K562 (cell line): Measurements from ENCODE around the gene LYPD5. TPM values are rescaled to one million over a fixed set of nuclear protein-coding genes. Genes with fewer than 3 reads are reported as not detected.

Experiments used
- BDP1 ChIP-seq: IDR thresholded peaks from 3 replicates; pipeline ENCODE4 v1.6.1; 2011; ENCODE audit not compliant: insufficient read length, insufficient read depth
- PRPF4 ChIP-seq: fragments of 200-400 bp; formaldehyde crosslinking; IDR thresholded peaks from one replicate; pipeline ENCODE4 v1.6.1; 2017; ENCODE audit warnings: low read length, low read depth, mild to moderate bottlenecking; ENCODE audit not compliant: insufficient read depth, poor library complexity, severe bottlenecking
- RBBP5 ChIP-seq: fragments of 200-600 bp; sonication (generic); IDR thresholded peaks from 2 replicates; pipeline ENCODE4 v1.6.1; 2012; ENCODE audit warnings: borderline replicate concordance, mild to moderate bottlenecking, low read length, control low read depth, inconsistent platforms; ENCODE audit not compliant: insufficient read depth, poor library complexity, severe bottlenecking
- SAFB2 ChIP-seq: fragments of 200-400 bp; formaldehyde crosslinking; IDR thresholded peaks from 2 replicates; pipeline ENCODE4 v1.6.1; 2018; ENCODE audit warnings: borderline replicate concordance, low read length, low read depth, moderate library complexity; ENCODE audit not compliant: severe bottlenecking
- ZBTB7A ChIP-seq: IDR thresholded peaks from 2 replicates; pipeline ENCODE4 v1.6.1; 2011; ENCODE audit warnings: low read depth, mild to moderate bottlenecking, low read length, moderate library complexity, borderline replicate concordance; ENCODE audit not compliant: control insufficient read depth
- ZNF41 ChIP-seq: fragments of 250-450 bp; sonication (Bioruptor Pico); conservative IDR thresholded peaks from 2 replicates; pipeline ENCODE4 v1.4.0; 2020; ENCODE audit warnings: mild to moderate bottlenecking
- polyA plus RNA-seq, 8 experiments: library from polyadenylated mRNA; depleted of rRNA in 4 of 8; stranded (reverse) in 5 of 8; unstranded in 3 of 8; fragments of >200 nt; fragmentation: Nextera tagmentation in 2 of 8; fragmentation: Illumina TruSeq in 1 of 8; extraction: Ambion mirVana in 2 of 8; extraction: Trizol in 1 of 8; gene quantifications; 2 replicates each; pipeline versions ENCODE4 v1.2.1 to v1.2.3, GENCODE V29; 2011 to 2014; ENCODE audit warnings: inconsistent platforms in 1 of 8, missing spikeins in 1 of 8
- total RNA-seq, 7 experiments: library from RNA; depleted of rRNA in 6 of 7; stranded (reverse); fragments of >200 nt in 6 of 7; fragmentation: Illumina TruSeq in 2 of 7; extraction: Trizol in 2 of 7; gene quantifications; 2 replicates each; pipeline versions ENCODE4 v1.2.1 to v1.2.3, GENCODE V29; 2011 to 2021; ENCODE audit warnings: low replicate concordance in 1 of 7
- TF ChIP-seq, protein P1 (sequence below): fragments of 450-650 bp; IDR thresholded peaks from 2 replicates; pipeline ENCODE4 v1.6.1; 2016; ENCODE audit warnings: mild to moderate bottlenecking, moderate library complexity
- TF ChIP-seq, protein P2 (sequence below): sonication (generic); formaldehyde crosslinking; IDR thresholded peaks from 2 replicates; pipeline ENCODE4 v1.8.0; 2023; ENCODE audit warnings: mild to moderate bottlenecking, missing genetic modification reagents
- TF ChIP-seq, protein P3 (sequence below): fragments of 450-650 bp; formaldehyde crosslinking; IDR thresholded peaks from 2 replicates; pipeline ENCODE4 v1.4.0; 2022; ENCODE audit warnings: mild to moderate bottlenecking, moderate library complexity

The LYPD5 gene
- total and polyA plus RNA-seq, 9 of the 15 experiments (the other 6 are each of a cell fraction or from before 2014, with no cell fraction given): 0.03 to 0.22 (median 0.10) TPM; not detected in 3

DNA sequence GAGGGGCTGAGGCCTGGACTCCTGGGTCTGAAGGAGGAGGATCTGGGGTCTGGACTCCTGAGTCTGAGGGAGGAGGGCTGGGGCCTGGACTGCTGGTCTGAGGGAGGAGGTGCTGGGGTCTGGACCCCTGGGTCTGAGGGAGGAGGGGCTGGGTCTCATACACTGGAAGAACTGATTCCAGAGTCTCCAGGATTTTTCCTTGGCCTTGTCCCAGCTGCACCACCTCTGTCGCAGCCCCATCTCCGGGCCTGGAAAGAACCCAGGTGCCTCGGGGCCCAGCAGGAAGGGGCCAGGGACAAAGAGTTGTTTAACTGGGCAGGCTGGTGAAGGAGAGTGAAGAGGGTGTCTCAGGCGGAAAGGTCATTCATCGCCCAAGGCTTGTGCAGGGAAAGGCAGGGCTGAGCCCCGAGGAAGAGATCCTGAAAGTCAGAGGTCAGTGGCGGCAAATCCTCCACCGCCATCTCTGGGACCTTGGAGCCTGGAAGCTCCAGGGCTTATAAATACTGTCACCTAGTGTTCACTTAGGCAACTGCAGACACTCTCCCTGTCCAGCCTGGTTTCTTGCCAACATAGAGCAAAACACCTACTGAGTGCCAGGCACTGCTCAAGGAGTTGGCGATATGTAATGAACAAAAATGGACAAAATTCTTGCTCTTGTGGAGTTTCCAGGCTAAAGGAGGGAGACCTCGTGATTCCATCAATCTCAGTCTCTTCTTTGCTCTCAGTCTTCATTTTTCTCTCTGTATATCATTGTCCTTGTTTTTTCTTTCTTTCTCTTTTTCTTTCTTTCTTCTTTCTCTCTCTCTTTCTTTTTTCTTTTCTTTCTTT, 17.1 kb downstream of the LYPD5 start (continued):
- no peak for TF ChIP-seq SAFB2
- no peak for TF ChIP-seq BDP1
- no peak for TF ChIP-seq RBBP5
- TF ChIP-seq, protein P1, sequence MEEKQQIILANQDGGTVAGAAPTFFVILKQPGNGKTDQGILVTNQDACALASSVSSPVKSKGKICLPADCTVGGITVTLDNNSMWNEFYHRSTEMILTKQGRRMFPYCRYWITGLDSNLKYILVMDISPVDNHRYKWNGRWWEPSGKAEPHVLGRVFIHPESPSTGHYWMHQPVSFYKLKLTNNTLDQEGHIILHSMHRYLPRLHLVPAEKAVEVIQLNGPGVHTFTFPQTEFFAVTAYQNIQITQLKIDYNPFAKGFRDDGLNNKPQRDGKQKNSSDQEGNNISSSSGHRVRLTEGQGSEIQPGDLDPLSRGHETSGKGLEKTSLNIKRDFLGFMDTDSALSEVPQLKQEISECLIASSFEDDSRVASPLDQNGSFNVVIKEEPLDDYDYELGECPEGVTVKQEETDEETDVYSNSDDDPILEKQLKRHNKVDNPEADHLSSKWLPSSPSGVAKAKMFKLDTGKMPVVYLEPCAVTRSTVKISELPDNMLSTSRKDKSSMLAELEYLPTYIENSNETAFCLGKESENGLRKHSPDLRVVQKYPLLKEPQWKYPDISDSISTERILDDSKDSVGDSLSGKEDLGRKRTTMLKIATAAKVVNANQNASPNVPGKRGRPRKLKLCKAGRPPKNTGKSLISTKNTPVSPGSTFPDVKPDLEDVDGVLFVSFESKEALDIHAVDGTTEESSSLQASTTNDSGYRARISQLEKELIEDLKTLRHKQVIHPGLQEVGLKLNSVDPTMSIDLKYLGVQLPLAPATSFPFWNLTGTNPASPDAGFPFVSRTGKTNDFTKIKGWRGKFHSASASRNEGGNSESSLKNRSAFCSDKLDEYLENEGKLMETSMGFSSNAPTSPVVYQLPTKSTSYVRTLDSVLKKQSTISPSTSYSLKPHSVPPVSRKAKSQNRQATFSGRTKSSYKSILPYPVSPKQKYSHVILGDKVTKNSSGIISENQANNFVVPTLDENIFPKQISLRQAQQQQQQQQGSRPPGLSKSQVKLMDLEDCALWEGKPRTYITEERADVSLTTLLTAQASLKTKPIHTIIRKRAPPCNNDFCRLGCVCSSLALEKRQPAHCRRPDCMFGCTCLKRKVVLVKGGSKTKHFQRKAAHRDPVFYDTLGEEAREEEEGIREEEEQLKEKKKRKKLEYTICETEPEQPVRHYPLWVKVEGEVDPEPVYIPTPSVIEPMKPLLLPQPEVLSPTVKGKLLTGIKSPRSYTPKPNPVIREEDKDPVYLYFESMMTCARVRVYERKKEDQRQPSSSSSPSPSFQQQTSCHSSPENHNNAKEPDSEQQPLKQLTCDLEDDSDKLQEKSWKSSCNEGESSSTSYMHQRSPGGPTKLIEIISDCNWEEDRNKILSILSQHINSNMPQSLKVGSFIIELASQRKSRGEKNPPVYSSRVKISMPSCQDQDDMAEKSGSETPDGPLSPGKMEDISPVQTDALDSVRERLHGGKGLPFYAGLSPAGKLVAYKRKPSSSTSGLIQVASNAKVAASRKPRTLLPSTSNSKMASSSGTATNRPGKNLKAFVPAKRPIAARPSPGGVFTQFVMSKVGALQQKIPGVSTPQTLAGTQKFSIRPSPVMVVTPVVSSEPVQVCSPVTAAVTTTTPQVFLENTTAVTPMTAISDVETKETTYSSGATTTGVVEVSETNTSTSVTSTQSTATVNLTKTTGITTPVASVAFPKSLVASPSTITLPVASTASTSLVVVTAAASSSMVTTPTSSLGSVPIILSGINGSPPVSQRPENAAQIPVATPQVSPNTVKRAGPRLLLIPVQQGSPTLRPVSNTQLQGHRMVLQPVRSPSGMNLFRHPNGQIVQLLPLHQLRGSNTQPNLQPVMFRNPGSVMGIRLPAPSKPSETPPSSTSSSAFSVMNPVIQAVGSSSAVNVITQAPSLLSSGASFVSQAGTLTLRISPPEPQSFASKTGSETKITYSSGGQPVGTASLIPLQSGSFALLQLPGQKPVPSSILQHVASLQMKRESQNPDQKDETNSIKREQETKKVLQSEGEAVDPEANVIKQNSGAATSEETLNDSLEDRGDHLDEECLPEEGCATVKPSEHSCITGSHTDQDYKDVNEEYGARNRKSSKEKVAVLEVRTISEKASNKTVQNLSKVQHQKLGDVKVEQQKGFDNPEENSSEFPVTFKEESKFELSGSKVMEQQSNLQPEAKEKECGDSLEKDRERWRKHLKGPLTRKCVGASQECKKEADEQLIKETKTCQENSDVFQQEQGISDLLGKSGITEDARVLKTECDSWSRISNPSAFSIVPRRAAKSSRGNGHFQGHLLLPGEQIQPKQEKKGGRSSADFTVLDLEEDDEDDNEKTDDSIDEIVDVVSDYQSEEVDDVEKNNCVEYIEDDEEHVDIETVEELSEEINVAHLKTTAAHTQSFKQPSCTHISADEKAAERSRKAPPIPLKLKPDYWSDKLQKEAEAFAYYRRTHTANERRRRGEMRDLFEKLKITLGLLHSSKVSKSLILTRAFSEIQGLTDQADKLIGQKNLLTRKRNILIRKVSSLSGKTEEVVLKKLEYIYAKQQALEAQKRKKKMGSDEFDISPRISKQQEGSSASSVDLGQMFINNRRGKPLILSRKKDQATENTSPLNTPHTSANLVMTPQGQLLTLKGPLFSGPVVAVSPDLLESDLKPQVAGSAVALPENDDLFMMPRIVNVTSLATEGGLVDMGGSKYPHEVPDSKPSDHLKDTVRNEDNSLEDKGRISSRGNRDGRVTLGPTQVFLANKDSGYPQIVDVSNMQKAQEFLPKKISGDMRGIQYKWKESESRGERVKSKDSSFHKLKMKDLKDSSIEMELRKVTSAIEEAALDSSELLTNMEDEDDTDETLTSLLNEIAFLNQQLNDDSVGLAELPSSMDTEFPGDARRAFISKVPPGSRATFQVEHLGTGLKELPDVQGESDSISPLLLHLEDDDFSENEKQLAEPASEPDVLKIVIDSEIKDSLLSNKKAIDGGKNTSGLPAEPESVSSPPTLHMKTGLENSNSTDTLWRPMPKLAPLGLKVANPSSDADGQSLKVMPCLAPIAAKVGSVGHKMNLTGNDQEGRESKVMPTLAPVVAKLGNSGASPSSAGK: no peak
- no peak for TF ChIP-seq ZBTB7A
- TF ChIP-seq, protein P2, sequence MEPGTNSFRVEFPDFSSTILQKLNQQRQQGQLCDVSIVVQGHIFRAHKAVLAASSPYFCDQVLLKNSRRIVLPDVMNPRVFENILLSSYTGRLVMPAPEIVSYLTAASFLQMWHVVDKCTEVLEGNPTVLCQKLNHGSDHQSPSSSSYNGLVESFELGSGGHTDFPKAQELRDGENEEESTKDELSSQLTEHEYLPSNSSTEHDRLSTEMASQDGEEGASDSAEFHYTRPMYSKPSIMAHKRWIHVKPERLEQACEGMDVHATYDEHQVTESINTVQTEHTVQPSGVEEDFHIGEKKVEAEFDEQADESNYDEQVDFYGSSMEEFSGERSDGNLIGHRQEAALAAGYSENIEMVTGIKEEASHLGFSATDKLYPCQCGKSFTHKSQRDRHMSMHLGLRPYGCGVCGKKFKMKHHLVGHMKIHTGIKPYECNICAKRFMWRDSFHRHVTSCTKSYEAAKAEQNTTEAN: no peak
- no peak for TF ChIP-seq ZNF41 (CRISPR knock-in tag)
- TF ChIP-seq PRPF4: no peak
- TF ChIP-seq, protein P3, sequence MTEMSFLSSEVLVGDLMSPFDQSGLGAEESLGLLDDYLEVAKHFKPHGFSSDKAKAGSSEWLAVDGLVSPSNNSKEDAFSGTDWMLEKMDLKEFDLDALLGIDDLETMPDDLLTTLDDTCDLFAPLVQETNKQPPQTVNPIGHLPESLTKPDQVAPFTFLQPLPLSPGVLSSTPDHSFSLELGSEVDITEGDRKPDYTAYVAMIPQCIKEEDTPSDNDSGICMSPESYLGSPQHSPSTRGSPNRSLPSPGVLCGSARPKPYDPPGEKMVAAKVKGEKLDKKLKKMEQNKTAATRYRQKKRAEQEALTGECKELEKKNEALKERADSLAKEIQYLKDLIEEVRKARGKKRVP (CRISPR knock-in tag): no peak; the same call in 1 of the 2 replicates
